Brain microvascular endothelial cell (primary cell): ENCODE results near the gene MIR17HG.

Experiments used
- DNase-seq: peaks from one replicate; pipeline ENCODE4 v3.0.0-alpha.2; 2020
- H3K27ac ChIP-seq: fragments of 250-450 bp; sonication (Bioruptor Pico); 2 replicates; pipeline ENCODE4 v1.5.1; 2020; ENCODE audit warnings: mild to moderate bottlenecking, moderate library complexity
- H3K27me3 ChIP-seq: fragments of 250-450 bp; sonication (Bioruptor Pico); replicated peaks from 2 replicates; pipeline ENCODE4 v1.5.1; 2020; ENCODE audit warnings: mild to moderate bottlenecking
- H3K36me3 ChIP-seq: fragments of 250-450 bp; sonication (Bioruptor Pico); replicated peaks from 2 replicates; pipeline ENCODE4 v1.5.1; 2020; ENCODE audit warnings: mild to moderate bottlenecking
- H3K4me3 ChIP-seq: 2 replicates; pipeline ENCODE4 v1.5.1; 2011; ENCODE audit warnings: low read depth, mild to moderate bottlenecking, control low read depth, low read length, moderate library complexity
- CTCF ChIP-seq: IDR thresholded peaks from 2 replicates; pipeline ENCODE4 v1.5.1; 2011; ENCODE audit warnings: low read depth, mild to moderate bottlenecking, moderate library complexity, low read length, control low read depth, inconsistent platforms; ENCODE audit errors: missing control alignments
- in situ Hi-C: cut with HindIII; loops from 2 replicates; pipeline ENCODE4 v1.10.0; 2017; ENCODE audit warnings: low sequenced_read_pairs, low pct_ligation_motif_present

The MIR17HG gene

GRCh38 chr13:91398413-91399188 lies 51.1 kb downstream of the MIR17HG start, which contains the start of gene GPC5:
TSS of gene GPC5 (plus strand) at chr13:91398621.
- Histone ChIP-seq H3K36me3 (no peaks in the 10 kb centered on the region), H3K27ac (no peak within 1 kb of the TSS), H3K27me3 (peaks cover 49% of the 10 kb centered on the region), H3K4me3 (peak within 1 kb of the TSS; percentile 61)
- in situ Hi-C loops = no loop called here
- TF ChIP-seq CTCF = no peak
- peak; percentile 45 for DNase-seq

GRCh38 chr13:91399189-91400062 lies 51.9 kb downstream of the MIR17HG start:
- Histone ChIP-seq H3K27ac (no peak overlapping the region), H3K4me3 (peak overlapping the region; percentile 61), H3K36me3 (no peaks in the 10 kb centered on the region), H3K27me3 (peaks cover 42% of the 10 kb centered on the region)
- TF ChIP-seq CTCF = no peak
- DNase-seq = no peak
- in situ Hi-C loops = no loop called here

- no peak overlapping the region for H3K27ac ChIP-seq
- TF ChIP-seq CTCF = no peak
- no peaks in the 10 kb centered on the region for H3K36me3 ChIP-seq
- in situ Hi-C loops = no loop called here
- no peak overlapping the region for H3K4me3 ChIP-seq
- H3K27me3 ChIP-seq = peaks cover 41% of the 10 kb centered on the region
- DNase-seq = no peak
Measured at GRCh38 chr13:91400063-91400399, 52.5 kb downstream of the MIR17HG start.

- H3K4me3 ChIP-seq = no peak overlapping the region
- no peak for DNase-seq
- H3K36me3 ChIP-seq = no peaks in the 10 kb centered on the region
- TF ChIP-seq CTCF = no peak
- in situ Hi-C loops = no loop called here
- no peak overlapping the region for H3K27ac ChIP-seq
- H3K27me3 ChIP-seq = peaks cover 41% of the 10 kb centered on the region
Measured at GRCh38 chr13:91400671-91401070, 53.2 kb downstream of the MIR17HG start.

GRCh38 chr13:91401920-91402319 lies 54.4 kb downstream of the MIR17HG start:
- no peak for TF ChIP-seq CTCF
- in situ Hi-C loops = no loop called here
- Histone ChIP-seq H3K27ac (no peak overlapping the region), H3K27me3 (peaks cover 35% of the 10 kb centered on the region), H3K4me3 (no peak overlapping the region), H3K36me3 (no peaks in the 10 kb centered on the region)
- no peak for DNase-seq
